Uterus (tissue), 4 donors: ENCODE results near the gene TADA3. TPM values are rescaled to one million over a fixed set of nuclear protein-coding genes. Genes with fewer than 3 reads are reported as not detected.
A peak's percentile ranks its signal among the peaks of the same experiment; 100 is the strongest.

Experiments used
- DNase-seq, 2 donors: peaks; one replicate each; pipeline ENCODE4 v3.0.0-alpha.2; 2019 to 2020
- H3K27ac ChIP-seq, 2 donors: fragments of 200-600 bp; sonication (generic); 1 replicate in 1 of 2; 2 replicates in 1 of 2; pipeline ENCODE4 v1.5.1; 2016 to 2018
- H3K27me3 ChIP-seq, 2 donors: fragments of 200-600 bp; sonication (generic); one replicate each; pipeline ENCODE4 v1.5.1; 2018 to 2019; ENCODE audit warnings: control low read depth in 1 of 2
- H3K36me3 ChIP-seq, 2 donors: fragments of 200-600 bp; sonication (generic); one replicate each; pipeline ENCODE4 v1.5.1; 2019; ENCODE audit warnings: control low read depth in 1 of 2
- H3K4me1 ChIP-seq, 2 donors: fragments of 200-600 bp; sonication (generic); one replicate each; pipeline ENCODE4 v1.5.1; 2018 to 2019; ENCODE audit warnings: control low read depth in 1 of 2
- H3K4me3 ChIP-seq, 2 donors: fragments of 200-600 bp; sonication (generic); 1 replicate in 1 of 2; 2 replicates in 1 of 2; pipeline ENCODE4 v1.5.1; 2018 to 2019; ENCODE audit warnings: mild to moderate bottlenecking in 1 of 2
- H3K9me3 ChIP-seq, 2 donors: fragments of 200-600 bp; sonication (generic); one replicate each; pipeline ENCODE4 v1.5.1; 2019; ENCODE audit warnings: control low read depth in 1 of 2
- POLR2A ChIP-seq, 2 donors: fragments of 450-650 bp; IDR thresholded peaks; one replicate each; pipeline ENCODE4 v1.6.1; 2016; ENCODE audit warnings: antibody characterized with exemption in 2 of 2, mild to moderate bottlenecking in 1 of 2, moderate library complexity in 1 of 2
- intact Hi-C: fragments of 100-400 bp; cut with DNase I; formaldehyde crosslinking; loops from one replicate; pipeline ENCODE4 v1.15.1; 2023; ENCODE audit warnings: low total_unique reads
- total RNA-seq, 4 donors: library from RNA; depleted of rRNA in 3 of 4; stranded (reverse); fragments of >200 nt in 3 of 4; gene quantifications; one replicate each; pipeline versions ENCODE4 v1.1.0 to v1.2.4, GENCODE V29; 2014 to 2023
- TF ChIP-seq, protein P1 (sequence below), 4 experiments: fragments of 200-600 bp in 2 of 4; fragments of 450-650 bp in 2 of 4; sonication (generic) in 2 of 4; IDR thresholded peaks; one replicate each; pipeline ENCODE4 v1.5.1; 2016 to 2019; ENCODE audit warnings: antibody characterized with exemption in 4 of 4, mild to moderate bottlenecking in 2 of 4, moderate library complexity in 1 of 4
- donor health status: DM: yes; HTN: yes; CAD: no.

TADA3 gene
- total RNA-seq, 4 donors from 2014 or later = 35.9 to 65.4 (median 55.3) TPM

DNA sequence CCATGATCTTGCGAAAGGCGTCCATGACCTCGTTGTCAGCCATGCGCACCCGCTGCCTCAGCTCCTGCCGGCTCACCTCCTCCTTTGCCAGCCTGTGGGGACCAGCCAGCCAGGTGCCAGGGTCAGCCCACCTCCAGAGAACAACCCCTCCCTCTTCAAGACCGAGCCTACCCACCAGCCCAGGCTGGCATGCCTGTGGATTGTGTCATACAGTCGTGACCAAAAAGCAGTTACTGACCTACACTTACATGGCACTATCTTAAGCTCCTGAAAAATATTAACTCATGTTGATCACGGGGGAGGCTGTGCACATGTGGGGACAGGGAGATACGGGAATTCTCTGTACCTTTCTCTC, 11.8 kb downstream of the TADA3 start:
- H3K27ac ChIP-seq = no peak overlapping the region
- H3K4me3 ChIP-seq = no peak overlapping the region
- no peaks in the 10 kb centered on the region for H3K9me3 ChIP-seq
- H3K27me3 ChIP-seq = no peaks in the 10 kb centered on the region
- TF ChIP-seq, protein P1, sequence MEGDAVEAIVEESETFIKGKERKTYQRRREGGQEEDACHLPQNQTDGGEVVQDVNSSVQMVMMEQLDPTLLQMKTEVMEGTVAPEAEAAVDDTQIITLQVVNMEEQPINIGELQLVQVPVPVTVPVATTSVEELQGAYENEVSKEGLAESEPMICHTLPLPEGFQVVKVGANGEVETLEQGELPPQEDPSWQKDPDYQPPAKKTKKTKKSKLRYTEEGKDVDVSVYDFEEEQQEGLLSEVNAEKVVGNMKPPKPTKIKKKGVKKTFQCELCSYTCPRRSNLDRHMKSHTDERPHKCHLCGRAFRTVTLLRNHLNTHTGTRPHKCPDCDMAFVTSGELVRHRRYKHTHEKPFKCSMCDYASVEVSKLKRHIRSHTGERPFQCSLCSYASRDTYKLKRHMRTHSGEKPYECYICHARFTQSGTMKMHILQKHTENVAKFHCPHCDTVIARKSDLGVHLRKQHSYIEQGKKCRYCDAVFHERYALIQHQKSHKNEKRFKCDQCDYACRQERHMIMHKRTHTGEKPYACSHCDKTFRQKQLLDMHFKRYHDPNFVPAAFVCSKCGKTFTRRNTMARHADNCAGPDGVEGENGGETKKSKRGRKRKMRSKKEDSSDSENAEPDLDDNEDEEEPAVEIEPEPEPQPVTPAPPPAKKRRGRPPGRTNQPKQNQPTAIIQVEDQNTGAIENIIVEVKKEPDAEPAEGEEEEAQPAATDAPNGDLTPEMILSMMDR (IDR thresholded peaks at IDR 0.05) = no peak
- TF ChIP-seq POLR2A (IDR thresholded peaks at IDR 0.05) = no peak
- peaks cover 0 to 6% of the 10 kb centered on the region in 2 donors for H3K4me1 ChIP-seq
- H3K36me3 ChIP-seq = no peaks in the 10 kb centered on the region
- DNase-seq = no peak
- intact Hi-C loops = no loop called here

DNA sequence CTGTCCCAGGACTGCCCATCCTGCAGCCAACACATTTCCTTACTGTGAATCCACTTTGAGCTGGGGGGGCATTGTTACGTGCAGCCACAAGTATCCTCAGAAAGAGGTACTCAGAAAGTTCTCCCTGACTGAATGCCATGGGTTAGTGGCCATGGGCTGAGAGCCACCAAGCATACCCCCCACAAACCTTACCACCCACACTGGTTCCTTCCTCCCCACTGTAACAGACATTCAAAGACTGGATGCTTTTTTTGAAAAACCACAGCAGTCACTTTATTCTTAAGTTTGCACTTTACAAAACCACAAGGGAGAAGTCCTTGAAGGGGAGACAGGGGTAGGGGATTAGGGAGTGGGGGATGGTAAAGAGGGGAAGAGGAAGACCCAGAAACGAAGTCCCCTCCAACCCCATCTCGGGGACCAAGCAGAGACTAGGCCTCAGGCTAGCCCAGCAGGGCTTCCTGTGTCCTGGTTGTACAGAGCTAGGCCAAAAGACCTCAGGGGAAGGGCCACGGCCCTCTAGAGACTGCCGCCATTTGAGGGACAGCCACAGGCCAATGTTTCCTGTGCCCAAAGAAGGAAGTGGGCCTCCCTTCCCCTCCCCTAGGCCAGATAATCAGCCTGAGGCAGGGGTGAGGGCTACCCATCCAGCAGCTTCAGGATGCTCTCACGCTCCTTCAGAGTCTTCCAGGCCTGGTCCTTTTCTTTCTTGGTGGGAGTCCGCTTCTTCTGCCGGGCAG, 12.4 kb downstream of the TADA3 start:
- H3K27me3 ChIP-seq = no peaks in the 10 kb centered on the region
- DNase-seq = no peak
- no peak for TF ChIP-seq POLR2A (IDR thresholded peaks at IDR 0.05)
- TF ChIP-seq, protein P1 (IDR thresholded peaks at IDR 0.05) = no peak
- intact Hi-C loops = no loop called here
- no peak overlapping the region for H3K4me3 ChIP-seq
- H3K36me3 ChIP-seq = no peaks in the 10 kb centered on the region
- H3K4me1 ChIP-seq = peaks cover 0 to 6% of the 10 kb centered on the region in 2 donors
- no peak overlapping the region for H3K27ac ChIP-seq
- H3K9me3 ChIP-seq = no peaks in the 10 kb centered on the region

DNA sequence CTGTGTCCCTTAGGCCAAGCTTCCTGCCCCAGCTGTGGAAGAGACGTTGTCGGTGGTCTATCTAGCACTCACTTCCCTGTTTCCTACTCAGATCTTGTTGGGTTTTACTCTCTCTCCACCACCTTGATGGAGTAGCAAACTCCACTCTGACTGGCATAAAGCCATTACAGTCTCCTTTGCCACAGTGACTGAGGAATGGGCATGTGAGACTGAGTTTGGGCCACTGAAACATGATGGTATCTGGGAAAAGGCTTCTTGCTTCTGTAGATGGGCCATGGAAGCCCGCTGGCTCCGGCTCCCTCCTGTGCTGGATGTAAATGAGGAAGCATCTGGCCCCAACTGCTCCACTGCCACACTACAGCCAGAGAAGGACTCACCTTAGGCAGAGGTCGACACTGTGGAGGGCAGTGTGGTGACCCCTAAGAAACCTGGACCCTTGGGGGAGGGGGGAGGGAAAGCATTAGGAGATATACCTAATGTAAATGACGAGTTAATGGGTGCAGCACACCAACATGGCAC, 13.1 kb downstream of the TADA3 start:
- DNase-seq = no peak
- no peak for TF ChIP-seq POLR2A (IDR thresholded peaks at IDR 0.05)
- TF ChIP-seq, protein P1 (IDR thresholded peaks at IDR 0.05) = no peak
- Histone ChIP-seq H3K4me3 (no peak overlapping the region), H3K27ac (peak overlapping the region in 1 of 2 donors; percentile 57), H3K36me3 (no peaks in the 10 kb centered on the region), H3K27me3 (no peaks in the 10 kb centered on the region), H3K9me3 (no peaks in the 10 kb centered on the region), H3K4me1 (peaks cover 0 to 6% of the 10 kb centered on the region in 2 donors)
- intact Hi-C loops = no loop called here

DNA sequence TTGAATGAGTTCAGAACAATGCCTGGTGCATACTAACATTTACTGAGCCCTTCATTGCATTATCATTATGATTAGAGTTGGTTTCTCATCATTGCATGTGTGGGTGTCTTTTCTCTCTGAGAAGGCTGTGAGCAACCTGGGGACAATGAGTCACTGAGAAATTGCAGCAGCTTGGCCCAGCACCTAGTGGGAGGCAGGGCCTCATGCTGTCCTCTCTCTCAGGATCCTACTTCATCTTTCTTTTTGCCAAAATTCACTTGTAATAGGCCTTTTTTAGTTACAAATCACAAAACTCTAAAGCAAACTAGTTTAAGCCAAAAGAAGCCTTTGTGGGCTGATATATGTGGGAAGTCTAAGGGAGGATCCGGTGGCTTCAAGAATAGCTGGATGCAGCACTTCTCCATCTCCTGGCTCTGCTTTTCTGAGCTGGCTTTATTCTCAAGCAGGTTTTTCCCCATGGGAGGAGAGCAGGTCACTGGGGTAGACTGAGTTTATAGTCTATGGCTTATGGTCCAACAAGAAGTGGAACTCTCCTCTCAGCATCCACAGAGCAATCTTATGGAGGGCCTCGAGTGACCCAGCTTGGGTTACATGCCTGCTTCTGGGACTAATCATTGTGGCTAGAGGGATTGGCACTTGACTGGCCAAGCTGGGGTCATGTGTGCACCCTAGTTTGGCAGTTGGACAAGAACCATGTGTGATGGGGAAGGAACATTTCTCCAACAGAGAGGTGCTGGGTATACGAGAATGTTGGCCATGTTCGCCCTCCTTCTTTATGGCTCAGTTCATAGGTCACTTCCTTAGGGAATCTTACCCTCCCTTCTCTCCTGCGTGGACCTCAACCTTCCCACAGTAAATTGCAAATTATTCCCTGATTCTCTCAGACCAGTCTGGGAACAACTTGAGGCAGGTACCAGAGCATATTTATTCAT, 13.9 kb downstream of the TADA3 start:
- H3K4me1 ChIP-seq = peaks cover 0 to 6% of the 10 kb centered on the region in 2 donors
- no peaks in the 10 kb centered on the region for H3K27me3 ChIP-seq
- H3K9me3 ChIP-seq = no peaks in the 10 kb centered on the region
- DNase-seq = peak; percentile 47 to 75
- intact Hi-C loops = no loop called here
- H3K4me3 ChIP-seq = no peak overlapping the region
- H3K27ac ChIP-seq = peak overlapping the region in 1 of 2 donors; percentile 57
- TF ChIP-seq POLR2A (IDR thresholded peaks at IDR 0.05) = no peak
- TF ChIP-seq, protein P1 (IDR thresholded peaks at IDR 0.05) = no peak
- H3K36me3 ChIP-seq = no peaks in the 10 kb centered on the region

DNA sequence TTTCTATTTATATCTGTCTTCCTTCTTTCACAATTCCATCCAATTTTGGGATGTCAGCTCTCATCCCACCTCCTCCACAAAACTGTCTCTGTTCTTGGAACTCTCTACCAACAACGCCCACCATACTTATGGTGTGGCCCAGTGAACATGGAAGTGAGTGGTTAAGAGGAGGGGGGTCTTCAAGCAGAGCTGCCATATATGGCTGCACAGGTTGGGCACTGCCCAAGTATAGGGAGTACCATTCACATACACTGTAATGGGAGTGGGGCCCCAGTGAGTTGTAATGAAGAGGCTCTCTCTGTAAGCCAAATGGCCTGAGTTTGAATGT, 14.6 kb downstream of the TADA3 start:
- DNase-seq = no peak
- TF ChIP-seq POLR2A (IDR thresholded peaks at IDR 0.05) = no peak
- TF ChIP-seq, protein P1 (IDR thresholded peaks at IDR 0.05) = no peak
- Histone ChIP-seq H3K27ac (peak overlapping the region in 1 of 2 donors; percentile 57), H3K36me3 (no peaks in the 10 kb centered on the region), H3K4me1 (peaks cover 0 to 6% of the 10 kb centered on the region in 2 donors), H3K4me3 (no peak overlapping the region), H3K9me3 (no peaks in the 10 kb centered on the region), H3K27me3 (no peaks in the 10 kb centered on the region)
- intact Hi-C loops = no loop called here
